ENCODE data around the gene OR56A5.

- TF ChIP-seq CTCF (IDR thresholded peaks at IDR 0.05) (no peak), EP300 (IDR thresholded peaks at IDR 0.05) (no peak), POLR2A (IDR thresholded peaks at IDR 0.05) (no peak), POLR2AphosphoS5 (IDR thresholded peaks at IDR 0.05) (no peak)
These were observed 44.9 kb downstream of the OR56A5 start for GRCh38 chr11:5923427-5923776.
